Gastroesophageal sphincter (tissue), 3 donors: ENCODE measurements around the gene NTRK3.

Source experiments
- CTCF ChIP-seq, 4 experiments: fragments of 200-600 bp in 2 of 4; fragments of 450-650 bp in 2 of 4; sonication (generic) in 1 of 4; IDR thresholded peaks; one replicate each; pipeline ENCODE4 v1.5.1; 2017 to 2019; ENCODE audit warnings: antibody characterized with exemption in 4 of 4, mild to moderate bottlenecking in 2 of 4, moderate library complexity in 2 of 4
- POLR2A ChIP-seq, 2 donors: fragments of 450-650 bp; IDR thresholded peaks; one replicate each; pipeline ENCODE4 v1.6.1; 2017; ENCODE audit warnings: antibody characterized with exemption in 2 of 2, mild to moderate bottlenecking in 2 of 2, moderate library complexity in 1 of 2
- POLR2AphosphoS5 ChIP-seq: sonication (generic); formaldehyde crosslinking; IDR thresholded peaks from one replicate; pipeline ENCODE4 v1.6.1; 2017; ENCODE audit warnings: antibody characterized with exemption

GRCh38 chr15:88301311-88301710 is 44.8 kb upstream of the NTRK3 start:
- no peak for TF ChIP-seq POLR2AphosphoS5
- TF ChIP-seq POLR2A (IDR thresholded peaks at IDR 0.05) = no peak
- TF ChIP-seq CTCF (IDR thresholded peaks at IDR 0.05) = no peak
